SK-N-SH (cell line): ENCODE data around the gene MEA1. TPM values are rescaled to one million over a fixed set of nuclear protein-coding genes. Genes with fewer than 3 reads are reported as not detected.
"Not testable (repeated sequence)": the region's sequence is repeated elsewhere in the genome, so short reads cannot be mapped to it uniquely, and the experiment has no call there.

Experiments used
- CTCF ChIA-PET: fragments of 300-600, 350-600 bp; formaldehyde crosslinking; extraction: SDS; loops from one replicate; lab custom pipeline; 2021; lab: Yijun Ruan, JAX
- POLR2A ChIA-PET: fragments of 350-600 bp; sonication (Branson Sonifier 250); formaldehyde crosslinking; extraction: SDS; loops from one replicate; lab custom pipeline; 2020; ENCODE audit warnings: antibody characterized with exemption, inconsistent platforms; lab: Yijun Ruan, JAX
- DNase-seq: peaks from one replicate; pipeline ENCODE4 v3.0.0; 2012
- H2AFZ ChIP-seq: fragments of 200-600 bp; sonication (generic); 2 replicates; pipeline ENCODE4 v1.8.1; 2016; ENCODE audit warnings: antibody characterized with exemption, mild to moderate bottlenecking, low read depth
- H3F3A ChIP-seq: fragments of 200-600 bp; sonication (generic); replicated peaks from 2 replicates; pipeline ENCODE3; 2016; ENCODE audit warnings: antibody characterized with exemption, mild to moderate bottlenecking; ENCODE audit not compliant: insufficient read depth
- H3K27ac ChIP-seq, 2 experiments: fragments of 200-500 bp in 1 of 2; fragments of 200-600 bp in 1 of 2; sonication (Bioruptor generic) in 1 of 2; sonication (generic), shearing (Covaris generic) in 1 of 2; 2 replicates each; pipeline versions ENCODE4 v1.5.1 to v1.6.1; 2014 to 2016; ENCODE audit warnings: low read depth in 2 of 2, inconsistent platforms in 1 of 2, low read length in 1 of 2, mild to moderate bottlenecking in 1 of 2, mixed read lengths in 1 of 2
- H3K27me3 ChIP-seq: fragments of 200-600 bp; sonication (generic), shearing (Covaris generic); 2 replicates; pipeline ENCODE4 v1.6.1; 2016; ENCODE audit warnings: mixed run types; ENCODE audit not compliant: insufficient read depth
- H3K36me3 ChIP-seq, 2 experiments: fragments of 200-500 bp in 1 of 2; fragments of 200-600 bp in 1 of 2; sonication (Bioruptor generic) in 1 of 2; sonication (generic) in 1 of 2; replicated peaks in 1 of 2; 2 replicates each; pipeline versions ENCODE3 to v1.5.1; 2014 to 2016; ENCODE audit warnings: low read length in 1 of 2, mild to moderate bottlenecking in 1 of 2; ENCODE audit not compliant: insufficient read depth in 2 of 2, control insufficient read depth in 1 of 2
- H3K4me1 ChIP-seq, 2 experiments: fragments of 200-500 bp in 1 of 2; fragments of 200-600 bp in 1 of 2; sonication (Bioruptor generic) in 1 of 2; sonication (generic), shearing (Covaris generic) in 1 of 2; 2 replicates each; pipeline versions ENCODE4 v1.5.1 to v1.6.1; 2014 to 2016; ENCODE audit warnings: low read depth in 1 of 2, low read length in 1 of 2, mixed run types in 1 of 2; ENCODE audit not compliant: insufficient read depth in 2 of 2, control insufficient read depth in 1 of 2
- H3K4me2 ChIP-seq: fragments of 200-600 bp; sonication (generic), shearing (Covaris generic); 2 replicates; pipeline ENCODE4 v1.6.1; 2017; ENCODE audit warnings: mixed run types
- H3K4me3 ChIP-seq, 2 experiments: fragments of 200-500 bp in 1 of 2; fragments of 200-600 bp in 1 of 2; sonication (Bioruptor generic) in 1 of 2; sonication (generic), shearing (Covaris generic) in 1 of 2; 2 replicates each; pipeline versions ENCODE4 v1.5.1 to v1.8.1; 2014 to 2016; ENCODE audit warnings: low read depth in 2 of 2, inconsistent platforms in 1 of 2, low read length in 1 of 2, mild to moderate bottlenecking in 1 of 2, mixed read lengths in 1 of 2, moderate library complexity in 1 of 2
- H3K79me2 ChIP-seq: fragments of 200-600 bp; sonication (generic); 2 replicates; pipeline ENCODE4 v1.8.1; 2017; ENCODE audit warnings: mild to moderate bottlenecking; ENCODE audit not compliant: insufficient read depth
- H3K9ac ChIP-seq: fragments of 200-600 bp; sonication (generic); 2 replicates; pipeline ENCODE4 v1.6.1; 2017; ENCODE audit warnings: mixed run types
- H3K9me2 ChIP-seq: fragments of 200-600 bp; sonication (generic); 2 replicates; pipeline ENCODE4 v1.6.1; 2017; ENCODE audit warnings: mixed run types
- H3K9me3 ChIP-seq: fragments of 200-600 bp; sonication (generic); 2 replicates; pipeline ENCODE4 v1.6.1; 2017; ENCODE audit warnings: mixed run types, mild to moderate bottlenecking, moderate library complexity
- H4K20me1 ChIP-seq: fragments of 200-600 bp; sonication (generic); 2 replicates; pipeline ENCODE4 v1.6.1; 2017; ENCODE audit warnings: mild to moderate bottlenecking, mixed run types; ENCODE audit not compliant: insufficient read depth
- CHD2 ChIP-seq: fragments of 150-350 bp; IDR thresholded peaks from 2 replicates; pipeline ENCODE4 v1.6.1; 2018; ENCODE audit warnings: low read length; ENCODE audit not compliant: partially characterized antibody
- GATA2 ChIP-seq: sonication (generic); formaldehyde crosslinking; IDR thresholded peaks from 2 replicates; pipeline ENCODE4 v1.5.0; 2020; ENCODE audit warnings: mild to moderate bottlenecking, missing genetic modification reagents
- MAX ChIP-seq: IDR thresholded peaks from 2 replicates; pipeline ENCODE4 v1.4.0; 2012; ENCODE audit warnings: low read depth
- SIN3A ChIP-seq: IDR thresholded peaks from 2 replicates; pipeline ENCODE4 v1.6.1; 2012; ENCODE audit warnings: low read depth, mild to moderate bottlenecking, low read length, moderate library complexity, borderline replicate concordance
- YY1 ChIP-seq: IDR thresholded peaks from 2 replicates; pipeline ENCODE4 v1.4.0; 2012; ENCODE audit warnings: low read depth, mild to moderate bottlenecking
- WGBS: methylation state at CpG from one replicate; pipeline ENCODE4 v1.1.6; 2017; ENCODE audit warnings: low lambda C conversion rate; 5-methylcytosine and 5-hydroxymethylcytosine counted together
- polyA plus RNA-seq, 3 experiments: library from polyadenylated mRNA; depleted of rRNA; stranded (reverse); fragments of >200 nt; gene quantifications; 2 replicates each; pipeline ENCODE4 v1.2.3, GENCODE V29; 2012

Gene MEA1
- polyA plus RNA-seq, 1 of the 3 experiments (the other 2 are of a cell fraction) = 171 TPM

GRCh38 chr6:43005844-43006243, 7.9 kb downstream of the MEA1 start:
- WGBS = 84% methylated on average over 5 of the region's 5 CpGs
- no peak for TF ChIP-seq SIN3A
- TF ChIP-seq YY1 = no peak
- peaks cover 5% of the 10 kb centered on the region; the same call in 1 of the 2 replicates for H3K79me2 ChIP-seq
- ChIA-PET POLR2A (interaction anchor here (0.6 to 0.8 kb wide), 2 partner anchors 22 to 35 kb away, joined by 3 read pairs; partner anchors contain the start of gene PPP2R5D), CTCF (interaction anchor here (1.1 to 2.5 kb wide), 2 partner anchors 10 to 138 kb away, joined by 3 to 10 read pairs; no protein-coding TSS in a partner anchor)
- H4K20me1 ChIP-seq = no peaks in the 10 kb centered on the region
- H3K27me3 ChIP-seq = no peaks in the 10 kb centered on the region
- no peak overlapping the region for H2AFZ ChIP-seq
- H3K9me3 ChIP-seq = no peaks in the 10 kb centered on the region
- no peaks in the 10 kb centered on the region for H3K4me1 ChIP-seq
- H3K4me2 ChIP-seq = no peak overlapping the region
- H3K27ac ChIP-seq = no peak overlapping the region
- peaks cover 33 to 39% of the 10 kb centered on the region in 2 experiments for H3K36me3 ChIP-seq
- no peaks in the 10 kb centered on the region for H3K9me2 ChIP-seq
- peaks cover 11% of the 10 kb centered on the region for H3F3A ChIP-seq
- H3K4me3 ChIP-seq = no peak overlapping the region
- H3K9ac ChIP-seq = no peak overlapping the region
- DNase-seq = no peak

GRCh38 chr6:43001843-43002242, 11.9 kb downstream of the MEA1 start:
- CTCF ChIA-PET = interaction anchor here (0.6 kb wide), 1 partner anchor 351 kb away, joined by 3 read pairs; no protein-coding TSS in a partner anchor

GRCh38 chr6:42998205-42998604, 15.5 kb downstream of the MEA1 start:
- ChIA-PET POLR2A (interaction anchor here (0.6 kb wide), 1 partner anchor 98 kb away, joined by 3 read pairs; no protein-coding TSS in a partner anchor), CTCF (interaction anchor here (1.1 to 2.0 kb wide), 2 partner anchors 10 to 97 kb away, joined by 4 to 7 read pairs; no protein-coding TSS in a partner anchor)
- not testable (repeated sequence) for H3K4me1 ChIP-seq, H3F3A ChIP-seq, H3K27ac ChIP-seq, H3K4me3 ChIP-seq, H4K20me1 ChIP-seq, H3K27me3 ChIP-seq, H3K9me2 ChIP-seq, DNase-seq, H3K9ac ChIP-seq, H3K36me3 ChIP-seq, H2AFZ ChIP-seq, H3K9me3 ChIP-seq, H3K4me2 ChIP-seq
- WGBS = 97% methylated on average over 8 of the region's 9 CpGs
- H3K79me2 ChIP-seq = peaks cover 18% of the 10 kb centered on the region; the same call in 1 of the 2 replicates

More at GRCh38 chr6:43001843-43002242, 11.9 kb downstream of the MEA1 start:
- Histone ChIP-seq H3K9me3 (no peaks in the 10 kb centered on the region), H3F3A (peaks cover 5% of the 10 kb centered on the region), H3K4me2 (no peak overlapping the region), H3K27me3 (no peaks in the 10 kb centered on the region), H3K9me2 (no peaks in the 10 kb centered on the region), H2AFZ (no peak overlapping the region), H3K4me1 (no peaks in the 10 kb centered on the region), H3K79me2 (peaks cover 18% of the 10 kb centered on the region; the same call in 1 of the 2 replicates), H3K4me3 (no peak overlapping the region), H3K9ac (no peak overlapping the region), H3K36me3 (peaks cover 9 to 15% of the 10 kb centered on the region in 2 experiments), H3K27ac (no peak overlapping the region), H4K20me1 (no peaks in the 10 kb centered on the region)
- no peak for TF ChIP-seq CHD2
- no peak for TF ChIP-seq MAX
- TF ChIP-seq GATA2 = no peak
- POLR2A ChIA-PET = interaction anchor here (1.8 kb wide), 1 partner anchor 15 kb away, joined by 4 read pairs; no protein-coding TSS in a partner anchor
- 96% methylated on average over 8 of the region's 8 CpGs for WGBS
- no peak for DNase-seq
